Measurements from ENCODE around the gene ARHGAP11A.

DNA sequence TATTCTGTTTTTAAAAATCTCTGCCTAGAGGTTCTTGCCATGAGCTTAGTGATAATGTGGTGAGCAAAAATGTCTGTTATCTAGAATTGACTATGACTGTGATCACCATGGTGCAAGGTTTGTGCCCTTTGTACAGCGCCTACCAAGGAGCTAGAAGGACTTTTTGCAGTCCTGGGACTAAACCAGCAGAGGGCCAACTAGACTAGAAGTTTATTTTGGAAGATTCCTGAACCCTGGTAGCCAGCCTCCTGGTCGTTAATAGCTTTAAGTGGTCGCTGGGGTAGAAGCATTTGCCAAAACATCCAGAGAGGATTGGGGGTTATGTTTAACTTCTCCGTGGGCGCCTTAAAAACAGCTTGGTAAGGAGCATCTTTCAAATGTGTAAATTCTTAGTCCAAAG, 34.0 kb downstream of the ARHGAP11A start:
- TF ChIP-seq EZH2 (IDR thresholded peaks at IDR 0.05) (no peak), POLR2AphosphoS5 (IDR thresholded peaks at IDR 0.05; ENCODE audit: borderline replicate concordance, low read depth, low read length) (no peak)
